Cardiac fibroblast (primary cell): Measurements from ENCODE around the gene SGSM1.

ENCODE experiments used
- DNase-seq, 2 donors: peaks; one replicate each; pipeline versions ENCODE4 v3.0.0 to v3.0.0-alpha.2; 2010; ENCODE audit warnings: low read depth in 2 of 2
- H3K4me3 ChIP-seq, 2 donors: replicated peaks in 1 of 2; 1 replicate in 1 of 2; 2 replicates in 1 of 2; pipeline ENCODE4 v1.5.1; 2011; ENCODE audit warnings: low read depth in 2 of 2, low read length in 2 of 2, mild to moderate bottlenecking in 2 of 2, moderate library complexity in 1 of 2
- TF ChIP-seq, protein P1 (sequence below): IDR thresholded peaks from one replicate; pipeline ENCODE4 v1.5.1; 2011; ENCODE audit warnings: low read depth, mild to moderate bottlenecking, low read length, inconsistent platforms

Gene SGSM1

DNA sequence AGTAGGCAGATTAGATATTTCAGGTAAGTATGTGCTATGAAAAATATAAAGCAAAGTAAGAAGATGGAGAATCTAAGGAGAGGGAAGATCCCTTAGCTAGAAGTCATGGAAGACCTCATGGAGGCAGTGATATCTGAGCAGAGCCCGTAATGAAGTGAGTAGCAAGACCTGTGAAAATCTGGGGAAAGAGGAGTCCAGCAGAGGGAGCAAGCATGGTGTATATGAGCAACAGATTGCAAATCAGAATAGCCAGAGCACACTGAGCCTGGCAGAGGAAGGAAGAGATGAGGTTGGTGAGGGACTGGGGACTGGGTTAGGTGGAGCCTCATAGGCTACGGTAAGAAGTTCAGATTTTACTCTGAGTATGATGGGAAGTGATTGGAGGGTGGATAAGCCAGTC is 131.1 kb downstream of the SGSM1 start:
- TF ChIP-seq, protein P1, sequence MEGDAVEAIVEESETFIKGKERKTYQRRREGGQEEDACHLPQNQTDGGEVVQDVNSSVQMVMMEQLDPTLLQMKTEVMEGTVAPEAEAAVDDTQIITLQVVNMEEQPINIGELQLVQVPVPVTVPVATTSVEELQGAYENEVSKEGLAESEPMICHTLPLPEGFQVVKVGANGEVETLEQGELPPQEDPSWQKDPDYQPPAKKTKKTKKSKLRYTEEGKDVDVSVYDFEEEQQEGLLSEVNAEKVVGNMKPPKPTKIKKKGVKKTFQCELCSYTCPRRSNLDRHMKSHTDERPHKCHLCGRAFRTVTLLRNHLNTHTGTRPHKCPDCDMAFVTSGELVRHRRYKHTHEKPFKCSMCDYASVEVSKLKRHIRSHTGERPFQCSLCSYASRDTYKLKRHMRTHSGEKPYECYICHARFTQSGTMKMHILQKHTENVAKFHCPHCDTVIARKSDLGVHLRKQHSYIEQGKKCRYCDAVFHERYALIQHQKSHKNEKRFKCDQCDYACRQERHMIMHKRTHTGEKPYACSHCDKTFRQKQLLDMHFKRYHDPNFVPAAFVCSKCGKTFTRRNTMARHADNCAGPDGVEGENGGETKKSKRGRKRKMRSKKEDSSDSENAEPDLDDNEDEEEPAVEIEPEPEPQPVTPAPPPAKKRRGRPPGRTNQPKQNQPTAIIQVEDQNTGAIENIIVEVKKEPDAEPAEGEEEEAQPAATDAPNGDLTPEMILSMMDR, result peak; percentile 46
- DNase-seq, result peak; percentile 58 to 60
- no peak overlapping the region for H3K4me3 ChIP-seq

DNA sequence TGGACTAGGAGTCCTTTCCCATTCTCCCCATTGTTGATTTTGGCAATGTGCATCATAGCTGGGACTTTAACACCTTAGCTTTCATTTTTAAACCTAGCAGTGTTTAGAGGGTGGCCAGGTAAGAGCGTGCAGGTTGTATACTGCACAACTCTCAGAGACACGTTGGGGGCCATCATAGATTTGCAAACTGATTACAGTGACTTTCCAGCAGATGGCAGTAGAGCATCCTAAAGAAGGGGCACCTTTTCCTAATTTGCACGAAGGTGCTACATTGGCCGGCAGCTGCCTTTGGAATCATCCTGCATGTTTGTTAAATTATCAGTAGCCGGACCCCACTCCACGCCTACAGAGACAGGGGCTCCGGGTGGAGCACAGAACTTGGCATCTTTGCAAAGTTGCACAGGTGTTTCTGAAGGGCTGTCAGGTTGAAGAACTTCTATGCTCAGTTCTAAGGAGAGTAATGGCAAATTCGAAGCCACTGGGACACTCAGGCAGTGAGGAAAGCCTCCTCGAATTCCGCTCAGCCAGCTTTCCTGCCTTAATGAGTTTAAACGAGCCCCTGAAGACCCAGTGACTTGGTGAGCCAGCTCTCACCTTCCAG is 132.8 kb downstream of the SGSM1 start:
- H3K4me3 ChIP-seq, result no peak overlapping the region
- DNase-seq, result peak; percentile 54 to 66

DNA sequence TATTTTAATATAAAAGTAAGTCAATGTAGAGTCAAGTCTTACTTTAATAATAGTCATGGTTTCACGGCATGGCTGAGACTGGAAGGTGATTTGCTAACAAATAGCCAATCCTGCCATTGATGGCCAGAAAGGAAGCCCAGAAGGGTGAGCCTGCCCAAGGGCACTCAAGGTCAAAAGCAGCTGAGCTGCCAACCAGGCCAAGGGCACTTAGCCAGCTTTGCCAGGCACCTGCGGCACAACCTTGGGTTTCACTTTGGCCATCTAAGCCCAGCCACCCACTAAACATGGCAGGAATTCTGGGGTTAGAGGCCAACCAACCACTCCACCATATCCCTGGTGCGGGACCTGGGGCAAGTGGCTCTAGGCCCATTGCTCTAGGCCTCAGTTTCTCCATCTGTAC is 136.3 kb downstream of the SGSM1 start:
- TF ChIP-seq, protein P1, result no peak
- no peak for DNase-seq
- H3K4me3 ChIP-seq, result no peak overlapping the region

More for the DNA sequence above, 132.8 kb downstream of the SGSM1 start:
- TF ChIP-seq, protein P1, result peak; percentile 77

DNA sequence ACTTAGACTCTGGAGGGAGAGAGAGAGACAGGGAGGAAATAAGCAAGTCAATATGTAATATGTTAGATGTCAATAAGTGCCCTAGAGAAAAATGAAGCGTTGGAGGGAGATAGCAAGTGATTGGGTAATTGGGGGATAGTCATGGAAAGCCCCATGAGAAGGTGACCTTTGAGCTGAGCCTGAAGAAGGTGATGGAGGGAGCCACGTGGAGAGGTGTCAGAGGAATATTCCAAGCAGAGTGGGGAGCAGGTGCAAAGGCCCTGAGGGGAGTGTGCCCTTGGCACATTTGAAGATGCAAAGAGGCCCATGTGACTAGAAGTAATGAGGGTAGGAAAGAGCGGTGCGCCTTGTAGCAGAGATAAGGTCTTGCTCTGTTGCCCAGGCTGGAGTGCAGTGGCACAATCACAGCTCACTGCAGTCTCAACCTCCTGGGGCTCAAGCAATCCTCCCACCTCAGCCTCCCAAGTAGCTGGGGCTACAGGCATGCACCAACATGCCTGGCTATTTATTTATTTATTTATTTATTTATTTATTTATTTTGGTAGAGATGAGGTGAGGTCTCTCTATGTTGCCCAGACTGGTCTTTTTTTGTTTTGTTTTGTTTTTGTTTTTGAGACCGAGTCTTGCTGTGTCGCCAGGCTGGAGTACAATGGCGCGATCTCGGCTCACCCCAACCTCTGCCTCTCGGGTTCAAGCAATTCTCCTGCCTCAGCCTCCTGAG is 138.4 kb downstream of the SGSM1 start:
- H3K4me3 ChIP-seq, result no peak overlapping the region
- TF ChIP-seq, protein P1, result no peak
- no peak for DNase-seq

DNA sequence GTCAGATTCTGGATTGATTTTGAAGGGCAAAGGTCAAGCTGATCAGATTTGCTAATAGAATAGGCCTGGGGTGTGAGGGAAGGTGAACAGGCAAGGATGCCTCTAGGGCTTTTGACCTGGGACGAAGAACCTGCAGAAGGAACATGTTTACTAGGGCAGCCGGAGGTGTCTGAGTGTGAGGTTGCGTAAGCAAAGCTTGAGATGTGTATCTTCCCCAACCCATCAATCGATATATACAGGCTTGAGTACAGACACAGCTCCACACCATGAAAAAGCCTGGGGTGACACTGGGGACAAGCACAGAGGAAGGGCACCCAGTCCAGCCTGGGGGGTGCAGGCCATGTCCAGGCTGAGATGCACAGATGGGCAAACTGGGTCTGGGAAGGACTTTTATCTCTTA is 139.4 kb downstream of the SGSM1 start:
- TF ChIP-seq, protein P1, result no peak
- H3K4me3 ChIP-seq, result no peak overlapping the region
- DNase-seq, result no peak

DNA sequence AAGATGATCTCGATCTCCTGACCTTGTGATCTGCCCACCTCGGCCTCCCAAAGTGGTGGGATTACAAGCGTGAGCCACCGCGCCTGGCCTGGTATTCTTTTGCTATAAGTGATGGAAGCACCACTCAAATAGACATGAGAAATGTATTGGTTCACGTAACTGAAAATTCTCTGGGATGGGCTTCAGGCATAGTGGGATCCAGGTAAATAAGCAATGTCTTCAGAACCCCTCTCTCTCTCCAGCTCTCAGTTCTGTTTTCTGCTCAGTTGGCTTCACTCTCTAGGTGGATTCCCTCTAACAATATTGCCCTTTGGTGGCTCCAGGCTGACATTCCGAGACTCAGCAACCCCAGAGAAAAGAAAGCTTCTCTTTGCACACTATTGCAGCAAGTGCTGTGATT is 141.4 kb downstream of the SGSM1 start:
- no peak for DNase-seq
- H3K4me3 ChIP-seq, result no peak overlapping the region
- TF ChIP-seq, protein P1, result no peak
